AG04450 (cell line): Measurements from ENCODE around the gene CMTM6. TPM values are rescaled to one million over a fixed set of nuclear protein-coding genes. Genes with fewer than 3 reads are reported as not detected.
"Not testable (repeated sequence)": the region's sequence is repeated elsewhere in the genome, so short reads cannot be mapped to it uniquely, and the experiment has no call there.

Experiments used
- CTCF ChIA-PET: fragments of 300-600, 350-600 bp; formaldehyde crosslinking; extraction: SDS; loops from one replicate; lab custom pipeline; 2022; ENCODE audit warnings: antibody characterized with exemption, inconsistent platforms; lab: Charles Lee
- POLR2A ChIA-PET: fragments of 350-600 bp; formaldehyde crosslinking; extraction: SDS; loops from one replicate; lab custom pipeline; 2021; ENCODE audit warnings: antibody characterized with exemption, inconsistent platforms; lab: Yijun Ruan, JAX
- DNase-seq: peaks from one replicate; pipeline ENCODE4 v3.0.0-alpha.2; 2011; ENCODE audit warnings: low read depth, low spot score
- H3K27ac ChIP-seq: one replicate; pipeline ENCODE4 v1.5.1; 2012; ENCODE audit warnings: low read depth, low read length, control low read depth
- H3K27me3 ChIP-seq: one replicate; pipeline ENCODE4 v1.6.0; 2012; ENCODE audit warnings: low read length; ENCODE audit not compliant: control insufficient read depth, insufficient read depth
- H3K4me3 ChIP-seq: 2 replicates; pipeline ENCODE4 v1.5.1; 2011; ENCODE audit warnings: mild to moderate bottlenecking, low read depth, low read length, control low read depth
- H3K9me3 ChIP-seq: 2 replicates; pipeline ENCODE4 v1.5.1; 2012; ENCODE audit warnings: low read length; ENCODE audit not compliant: control insufficient read depth, insufficient read depth
- CTCF ChIP-seq: IDR thresholded peaks from 2 replicates; pipeline ENCODE4 v1.5.1; 2011; ENCODE audit warnings: low read depth, low read length, control low read depth, inconsistent platforms
- polyA plus RNA-seq: library from polyadenylated mRNA; depleted of rRNA; stranded (reverse); fragments of >200 nt; gene quantifications from 2 replicates; pipeline ENCODE4 v1.2.3, GENCODE V29; 2011

The CMTM6 gene
- polyA plus RNA-seq, 1 experiment: 76.3 TPM

- Histone ChIP-seq H3K9me3 (no peaks in the 10 kb centered on the region), H3K27ac (no peak overlapping the region), H3K27me3 (no peaks in the 10 kb centered on the region), H3K4me3 (no peak overlapping the region)
- no peak for TF ChIP-seq CTCF
- ChIA-PET POLR2A (no interaction called here), CTCF (interaction anchor here (0.6 to 4.6 kb wide), 2 partner anchors 14 to 1460 kb away, joined by 3 to 30 read pairs; no protein-coding TSS in a partner anchor)
- no peak for DNase-seq
Observed at GRCh38 chr3:32481791-32482631, 20.6 kb downstream of the CMTM6 start.

GRCh38 chr3:32480604-32481003 is 22.0 kb downstream of the CMTM6 start:
- Histone ChIP-seq H3K4me3 (no peak overlapping the region), H3K9me3 (no peaks in the 10 kb centered on the region), H3K27me3 (no peaks in the 10 kb centered on the region), H3K27ac (no peak overlapping the region)
- TF ChIP-seq CTCF: no peak
- POLR2A ChIA-PET: no interaction called here
- DNase-seq: no peak
- CTCF ChIA-PET: interaction anchor here (0.6 to 4.6 kb wide), 2 partner anchors 12 to 29 kb away, joined by 3 to 30 read pairs; no protein-coding TSS in a partner anchor

- TF ChIP-seq CTCF: no peak
- Histone ChIP-seq H3K9me3 (no peaks in the 10 kb centered on the region), H3K27ac (no peak overlapping the region), H3K4me3 (no peak overlapping the region), H3K27me3 (no peaks in the 10 kb centered on the region)
- ChIA-PET POLR2A (no interaction called here), CTCF (interaction anchor here (1.3 to 1.7 kb wide), 2 partner anchors 83 to 99 kb away, joined by 3 to 5 read pairs; partner anchors contain the start of gene CMTM7)
- no peak for DNase-seq
Observed at GRCh38 chr3:32474201-32474600, 28.5 kb downstream of the CMTM6 start.

GRCh38 chr3:32472151-32472550 is 30.5 kb downstream of the CMTM6 start:
- CTCF ChIA-PET: interaction anchor here (0.7 kb wide), 1 partner anchor 97 kb away, joined by 3 read pairs; no protein-coding TSS in a partner anchor
- not testable (repeated sequence) for H3K4me3 ChIP-seq, DNase-seq, H3K27ac ChIP-seq, H3K27me3 ChIP-seq, H3K9me3 ChIP-seq
- POLR2A ChIA-PET: interaction anchor here (0.7 kb wide), 1 partner anchor 58 kb away, joined by 3 read pairs; no protein-coding TSS in a partner anchor

- Histone ChIP-seq H3K9me3 (no peaks in the 10 kb centered on the region; the same call in 1 of the 2 replicates), H3K27me3 (no peaks in the 10 kb centered on the region), H3K4me3 (no peak overlapping the region), H3K27ac (no peak overlapping the region)
- no peak for TF ChIP-seq CTCF
- CTCF ChIA-PET: no interaction called here
- no peak for DNase-seq
- POLR2A ChIA-PET: no interaction called here
Observed at GRCh38 chr3:32471246-32471645, 31.4 kb downstream of the CMTM6 start.
